K562 (cell line): Measurements from ENCODE around the gene XRCC5. TPM values are rescaled to one million over a fixed set of nuclear protein-coding genes. Genes with fewer than 3 reads are reported as not detected.

Experiments
- ATAC-seq: fragments of 200-7000 bp; cut with Tn5 transposase; 3 replicates; pipeline ENCODE4 v1.9.1; 2020; ENCODE audit warnings: moderate library complexity
- BruUV-seq: library from RNA; stranded (reverse); fragments of 400-500 nt; replicated peaks from 2 replicates; lab custom pipeline; 2021; lab: Mats Ljungman, UMichigan
- CTCF ChIA-PET: fragments of 300-600 bp; formaldehyde crosslinking; extraction: SDS; loops from one replicate; lab custom pipeline; 2021; ENCODE audit warnings: low intra/inter-chr PET ratio; lab: Yijun Ruan, JAX
- POLR2A ChIA-PET: fragments of 300-600, 350-650 bp; sonication (Branson Sonifier 250); formaldehyde crosslinking; extraction: SDS; loops from one replicate; lab custom pipeline; 2021; ENCODE audit warnings: antibody characterized with exemption, inconsistent platforms; lab: Yijun Ruan, JAX
- DNase-seq, 4 experiments: peaks; one replicate each; pipeline versions ENCODE4 v3.0.0 to v3.0.0-alpha.2; 2011 to 2018; ENCODE audit warnings: low spot score in 3 of 4, mixed read lengths in 3 of 4; ENCODE audit errors: extremely low read depth in 1 of 4
- FAIRE-seq: peaks from 2 replicates; lab custom pipeline; 2011; peaks lifted over from hg19 to GRCh38; lab: Jason Lieb, UNC
- H2AFZ ChIP-seq: 2 replicates; pipeline ENCODE4 v1.6.0; 2011; ENCODE audit warnings: low read depth, low read length, control low read depth, inconsistent platforms
- H3K27ac ChIP-seq: fragments of 200-600 bp; 3 replicates; pipeline ENCODE4 v1.8.0; 2011; ENCODE audit warnings: low read depth, mild to moderate bottlenecking, control low read depth, inconsistent platforms, low read length, moderate library complexity, mixed read lengths; ENCODE audit errors: extremely low read depth
- H3K27me3 ChIP-seq, 2 experiments: fragments of 300-600 bp in 1 of 2; 2 replicates in 1 of 2; 3 replicates in 1 of 2; pipeline versions ENCODE4 v1.6.0 to v1.8.0; 2011; ENCODE audit warnings: inconsistent platforms in 2 of 2, low read length in 2 of 2, mild to moderate bottlenecking in 1 of 2, mixed read lengths in 1 of 2, moderate library complexity in 1 of 2; ENCODE audit not compliant: control insufficient read depth in 2 of 2, insufficient read depth in 2 of 2
- H3K36me3 ChIP-seq: fragments of 300-600 bp; 3 replicates; pipeline ENCODE4 v1.8.0; 2011; ENCODE audit warnings: mild to moderate bottlenecking, low read length, inconsistent platforms; ENCODE audit not compliant: control insufficient read depth, insufficient read depth
- H3K4me1 ChIP-seq, 2 experiments: fragments of 200-600 bp in 1 of 2; replicated peaks in 1 of 2; 2 replicates in 1 of 2; 3 replicates in 1 of 2; pipeline versions ENCODE4 v1.5.1 to v1.8.0; 2011; ENCODE audit warnings: inconsistent platforms in 2 of 2, low read length in 2 of 2, mild to moderate bottlenecking in 1 of 2, mixed read lengths in 1 of 2, moderate library complexity in 1 of 2; ENCODE audit not compliant: control insufficient read depth in 2 of 2, insufficient read depth in 2 of 2
- H3K4me2 ChIP-seq: 2 replicates; pipeline ENCODE4 v1.6.1; 2011; ENCODE audit warnings: low read length, control low read depth, inconsistent platforms, mixed read lengths; ENCODE audit not compliant: insufficient read depth
- H3K4me3 ChIP-seq: fragments of 200-600 bp; sonication (generic), shearing (Covaris generic); 2 replicates; pipeline ENCODE4 v1.5.1; 2016; ENCODE audit warnings: control low read depth, inconsistent platforms
- H3K79me2 ChIP-seq: fragments of 200-600 bp; 3 replicates; pipeline ENCODE4 v1.8.0; 2011; ENCODE audit warnings: low read length, inconsistent platforms; ENCODE audit not compliant: control insufficient read depth, insufficient read depth
- H3K9ac ChIP-seq, 2 experiments: 2 replicates each; pipeline versions ENCODE4 v1.6.0 to v1.6.1; 2011; ENCODE audit warnings: low read depth in 2 of 2, low read length in 2 of 2, control low read depth in 1 of 2, inconsistent platforms in 1 of 2, mild to moderate bottlenecking in 1 of 2, mixed read lengths in 1 of 2; ENCODE audit not compliant: insufficient read depth in 1 of 2
- H3K9me1 ChIP-seq: one replicate; pipeline ENCODE4 v1.6.0; 2011; ENCODE audit warnings: inconsistent platforms, mild to moderate bottlenecking, low read length, moderate library complexity; ENCODE audit not compliant: control insufficient read depth, insufficient read depth
- H3K9me3 ChIP-seq: replicated peaks from 2 replicates; pipeline ENCODE4 v1.5.1; 2011; ENCODE audit warnings: low read depth, low read length, inconsistent platforms; ENCODE audit not compliant: control insufficient read depth, insufficient read depth
- H4K20me1 ChIP-seq: replicated peaks from 2 replicates; pipeline ENCODE4 v1.6.1; 2011; ENCODE audit warnings: low read length, inconsistent platforms, mixed read lengths; ENCODE audit not compliant: control insufficient read depth, insufficient read depth
- ARID2 ChIP-seq: fragments of 450-650 bp; IDR thresholded peaks from 2 replicates; pipeline ENCODE4 v1.6.1; 2017; ENCODE audit warnings: antibody characterized with exemption, mild to moderate bottlenecking
- CEBPB ChIP-seq: fragments of 450-650 bp; IDR thresholded peaks from 2 replicates; pipeline ENCODE4 v1.6.1; 2016; ENCODE audit warnings: missing genetic modification characterization, missing compliant biosample characterization
- ETS1 ChIP-seq: conservative IDR thresholded peaks from 2 replicates; pipeline ENCODE4 v1.6.1; 2011; ENCODE audit warnings: low read depth, mild to moderate bottlenecking, low read length; ENCODE audit not compliant: control insufficient read depth
- GTF2A2 ChIP-seq: IDR thresholded peaks from 2 replicates; pipeline ENCODE4 v1.6.1; 2016; ENCODE audit warnings: mild to moderate bottlenecking, missing genetic modification characterization, missing compliant biosample characterization
- HNRNPUL1 ChIP-seq: fragments of 200-400 bp; formaldehyde crosslinking; IDR thresholded peaks from 2 replicates; pipeline ENCODE4 v1.6.1; 2017; ENCODE audit warnings: low read length
- MTA1 ChIP-seq: fragments of 450-650 bp; IDR thresholded peaks from 2 replicates; pipeline ENCODE4 v1.6.1; 2017; ENCODE audit warnings: borderline replicate concordance
- NFYB ChIP-seq: IDR thresholded peaks from 2 replicates; pipeline ENCODE4 v1.6.1; 2011; ENCODE audit warnings: mild to moderate bottlenecking, moderate library complexity; ENCODE audit not compliant: insufficient read length; ENCODE audit errors: extremely low read depth
- RBM17 ChIP-seq: fragments of 200-400 bp; formaldehyde crosslinking; IDR thresholded peaks from 2 replicates; pipeline ENCODE4 v1.6.1; 2017; ENCODE audit warnings: low read depth, mild to moderate bottlenecking, low read length, borderline replicate concordance
- SRSF1 ChIP-seq: fragments of 200-400 bp; formaldehyde crosslinking; IDR thresholded peaks from 2 replicates; pipeline ENCODE4 v1.6.1; 2017; ENCODE audit warnings: mild to moderate bottlenecking, low read depth, low read length, moderate library complexity
- XRCC3 ChIP-seq: fragments of 450-650 bp; IDR thresholded peaks from 2 replicates; pipeline ENCODE4 v1.6.1; 2017; ENCODE audit warnings: mild to moderate bottlenecking, moderate library complexity
- ZFP36 ChIP-seq: fragments of 150-350 bp; IDR thresholded peaks from 2 replicates; pipeline ENCODE4 v1.6.1; 2018; ENCODE audit warnings: low read length, low read depth; ENCODE audit not compliant: partially characterized antibody
- ZNF384 ChIP-seq: IDR thresholded peaks from 2 replicates; pipeline ENCODE4 v1.6.1; 2012; ENCODE audit warnings: low read depth, low read length, improper control_type of control experiment
- ZNF696 ChIP-seq: fragments of 250-450 bp; sonication (Bioruptor Pico); conservative IDR thresholded peaks from 2 replicates; pipeline ENCODE4 v1.4.0; 2020; ENCODE audit warnings: mild to moderate bottlenecking, moderate library complexity
- WGBS: fragments of 100-300 bp; shearing (Covaris generic); methylation state at CpG from one replicate; pipeline ENCODE4 v1.1.6; 2016; ENCODE audit warnings: low coverage, mixed read lengths; ENCODE audit not compliant: insufficient coverage; ENCODE audit errors: missing lambda C conversion rate; 5-methylcytosine and 5-hydroxymethylcytosine counted together
- in situ Hi-C: fragments of 300-500 bp; cut with MboI; formaldehyde crosslinking; loops from 4 replicates; pipeline ENCODE4 v1.15.0; 2018; ENCODE audit warnings: inconsistent platforms, mixed read lengths
- intact Hi-C: fragments of 100-400 bp; cut with micrococcal nuclease; formaldehyde crosslinking; loops from 2 replicates; pipeline ENCODE4 v1.14.2; 2022
- polyA plus RNA-seq, 8 experiments: library from polyadenylated mRNA; depleted of rRNA in 4 of 8; stranded (reverse) in 5 of 8; unstranded in 3 of 8; fragments of >200 nt; fragmentation: Nextera tagmentation in 2 of 8; fragmentation: Illumina TruSeq in 1 of 8; extraction: Ambion mirVana in 2 of 8; extraction: Trizol in 1 of 8; gene quantifications; 2 replicates each; pipeline versions ENCODE4 v1.2.1 to v1.2.3, GENCODE V29; 2011 to 2014; ENCODE audit warnings: inconsistent platforms in 1 of 8, missing spikeins in 1 of 8
- total RNA-seq, 7 experiments: library from RNA; depleted of rRNA in 6 of 7; stranded (reverse); fragments of >200 nt in 6 of 7; fragmentation: Illumina TruSeq in 2 of 7; extraction: Trizol in 2 of 7; gene quantifications; 2 replicates each; pipeline versions ENCODE4 v1.2.1 to v1.2.3, GENCODE V29; 2011 to 2021; ENCODE audit warnings: low replicate concordance in 1 of 7
- TF ChIP-seq, protein P1 (sequence below): sonication (generic); formaldehyde crosslinking; IDR thresholded peaks from 2 replicates; pipeline ENCODE4 v1.9.0; 2022; ENCODE audit warnings: mild to moderate bottlenecking, missing genetic modification reagents
- TF ChIP-seq, protein P2 (sequence below): fragments of 450-650 bp; formaldehyde crosslinking; IDR thresholded peaks from 2 replicates; pipeline ENCODE4 v1.4.0; 2022; ENCODE audit warnings: missing genetic modification characterization
- TF ChIP-seq, protein P3 (sequence below): fragments of 450-650 bp; formaldehyde crosslinking; IDR thresholded peaks from 2 replicates; pipeline ENCODE4 v1.4.0; 2020; ENCODE audit warnings: mild to moderate bottlenecking, mixed read lengths
- TF ChIP-seq, protein P4 (sequence below): sonication (generic); formaldehyde crosslinking; IDR thresholded peaks from 2 replicates; pipeline ENCODE4 v1.8.0; 2022; ENCODE audit warnings: mild to moderate bottlenecking, low read depth, missing genetic modification reagents

Gene XRCC5
- total and polyA plus RNA-seq, 9 of the 15 experiments (the other 6 are each of a cell fraction or from before 2014, with no cell fraction given) = 168 to 551 (median 297) TPM

DNA sequence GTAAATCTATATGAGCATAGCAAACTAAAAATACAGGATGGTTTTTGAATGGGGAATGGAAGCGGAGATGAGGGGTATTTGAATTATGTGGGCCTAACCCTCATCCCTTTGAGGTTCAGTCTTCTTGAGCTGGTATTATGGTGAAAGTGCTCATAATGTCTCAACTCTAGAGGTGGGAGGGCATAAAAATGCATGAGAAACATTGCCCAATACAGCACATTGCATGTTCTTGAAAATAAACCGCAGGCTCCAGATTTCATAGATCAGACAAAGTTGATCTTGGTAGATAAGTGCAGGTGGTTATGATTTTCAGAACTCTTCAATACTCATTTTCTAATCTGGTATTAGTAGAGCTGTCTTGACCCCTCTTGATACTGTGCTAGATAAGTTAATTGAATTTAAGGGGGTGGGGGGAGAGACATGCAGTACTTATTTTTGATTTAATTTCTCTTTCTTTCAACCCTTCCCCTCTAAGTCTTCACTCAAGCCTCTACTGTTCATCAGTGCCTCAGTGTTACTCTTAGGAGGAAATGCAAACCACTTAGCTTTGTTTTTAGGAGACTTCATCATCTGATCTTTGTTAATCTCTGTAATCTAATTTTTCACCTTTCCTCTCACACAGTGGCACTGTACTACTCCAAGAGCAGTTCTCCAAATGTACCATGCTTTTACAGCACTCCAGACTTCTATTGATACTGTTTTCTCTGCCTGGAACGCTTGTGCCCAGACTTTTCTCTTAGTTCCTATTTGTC, 22.2 kb downstream of the XRCC5 start:
- H4K20me1 ChIP-seq = peaks cover 4% of the 10 kb centered on the region; the same call in 1 of the 2 replicates
- ChIA-PET POLR2A (interaction anchor here (1.1 kb wide), 1 partner anchor 9 kb away, joined by 3 read pairs; no protein-coding TSS in a partner anchor), CTCF (no interaction called here)
- no TSS peak for BruUV-seq
- no peak overlapping the region for H3K4me3 ChIP-seq
- H3K4me2 ChIP-seq = no peak overlapping the region
- no peak for DNase-seq
- ATAC-seq = no peak
- peaks cover 88% of the 10 kb centered on the region for H3K36me3 ChIP-seq
- no peak overlapping the region for H3K27ac ChIP-seq
- peaks cover 2% of the 10 kb centered on the region; the same call in 2 of the 3 replicates for H3K79me2 ChIP-seq
- no peak overlapping the region for H2AFZ ChIP-seq
- H3K9me1 ChIP-seq = no peaks in the 10 kb centered on the region
- intact Hi-C loops (no loop called here), in situ Hi-C loops (no loop called here)
- H3K9me3 ChIP-seq = no peaks in the 10 kb centered on the region
- H3K4me1 ChIP-seq = no peaks in the 10 kb centered on the region
- FAIRE-seq = no peak
- no peaks in the 10 kb centered on the region for H3K27me3 ChIP-seq
- no peak overlapping the region for H3K9ac ChIP-seq
- 97% methylated on average over 3 of the region's 3 CpGs for WGBS
- TF ChIP-seq RBM17 = no peak
- no peak for TF ChIP-seq NFYB
- TF ChIP-seq, protein P1, sequence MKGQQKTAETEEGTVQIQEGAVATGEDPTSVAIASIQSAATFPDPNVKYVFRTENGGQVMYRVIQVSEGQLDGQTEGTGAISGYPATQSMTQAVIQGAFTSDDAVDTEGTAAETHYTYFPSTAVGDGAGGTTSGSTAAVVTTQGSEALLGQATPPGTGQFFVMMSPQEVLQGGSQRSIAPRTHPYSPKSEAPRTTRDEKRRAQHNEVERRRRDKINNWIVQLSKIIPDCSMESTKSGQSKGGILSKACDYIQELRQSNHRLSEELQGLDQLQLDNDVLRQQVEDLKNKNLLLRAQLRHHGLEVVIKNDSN (CRISPR knock-in tag) = no peak
- no peak for TF ChIP-seq ARID2
- TF ChIP-seq GTF2A2 (tag) = no peak
- no peak for TF ChIP-seq SRSF1
- TF ChIP-seq CEBPB (tag) = no peak
- TF ChIP-seq, protein P2, sequence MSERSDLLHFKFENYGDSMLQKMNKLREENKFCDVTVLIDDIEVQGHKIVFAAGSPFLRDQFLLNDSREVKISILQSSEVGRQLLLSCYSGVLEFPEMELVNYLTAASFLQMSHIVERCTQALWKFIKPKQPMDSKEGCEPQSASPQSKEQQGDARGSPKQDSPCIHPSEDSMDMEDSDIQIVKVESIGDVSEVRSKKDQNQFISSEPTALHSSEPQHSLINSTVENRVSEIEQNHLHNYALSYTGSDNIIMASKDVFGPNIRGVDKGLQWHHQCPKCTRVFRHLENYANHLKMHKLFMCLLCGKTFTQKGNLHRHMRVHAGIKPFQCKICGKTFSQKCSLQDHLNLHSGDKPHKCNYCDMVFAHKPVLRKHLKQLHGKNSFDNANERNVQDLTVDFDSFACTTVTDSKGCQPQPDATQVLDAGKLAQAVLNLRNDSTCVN = no peak
- no peak for TF ChIP-seq MTA1
- TF ChIP-seq XRCC3 = no peak
- TF ChIP-seq ZNF384 = no peak
- no peak for TF ChIP-seq ZFP36
- TF ChIP-seq ETS1 = no peak
- TF ChIP-seq, protein P3, sequence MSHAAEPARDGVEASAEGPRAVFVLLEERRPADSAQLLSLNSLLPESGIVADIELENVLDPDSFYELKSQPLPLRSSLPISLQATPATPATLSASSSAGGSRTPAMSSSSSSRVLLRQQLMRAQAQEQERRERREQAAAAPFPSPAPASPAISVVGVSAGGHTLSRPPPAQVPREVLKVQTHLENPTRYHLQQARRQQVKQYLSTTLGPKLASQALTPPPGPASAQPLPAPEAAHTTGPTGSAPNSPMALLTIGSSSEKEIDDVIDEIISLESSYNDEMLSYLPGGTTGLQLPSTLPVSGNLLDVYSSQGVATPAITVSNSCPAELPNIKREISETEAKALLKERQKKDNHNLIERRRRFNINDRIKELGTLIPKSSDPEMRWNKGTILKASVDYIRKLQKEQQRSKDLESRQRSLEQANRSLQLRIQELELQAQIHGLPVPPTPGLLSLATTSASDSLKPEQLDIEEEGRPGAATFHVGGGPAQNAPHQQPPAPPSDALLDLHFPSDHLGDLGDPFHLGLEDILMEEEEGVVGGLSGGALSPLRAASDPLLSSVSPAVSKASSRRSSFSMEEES = no peak
- no peak for TF ChIP-seq ZNF696 (CRISPR knock-in tag)
- TF ChIP-seq, protein P4, sequence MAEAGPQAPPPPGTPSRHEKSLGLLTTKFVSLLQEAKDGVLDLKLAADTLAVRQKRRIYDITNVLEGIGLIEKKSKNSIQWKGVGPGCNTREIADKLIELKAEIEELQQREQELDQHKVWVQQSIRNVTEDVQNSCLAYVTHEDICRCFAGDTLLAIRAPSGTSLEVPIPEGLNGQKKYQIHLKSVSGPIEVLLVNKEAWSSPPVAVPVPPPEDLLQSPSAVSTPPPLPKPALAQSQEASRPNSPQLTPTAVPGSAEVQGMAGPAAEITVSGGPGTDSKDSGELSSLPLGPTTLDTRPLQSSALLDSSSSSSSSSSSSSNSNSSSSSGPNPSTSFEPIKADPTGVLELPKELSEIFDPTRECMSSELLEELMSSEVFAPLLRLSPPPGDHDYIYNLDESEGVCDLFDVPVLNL = no peak
- no peak for TF ChIP-seq HNRNPUL1
